ENCODE results near the gene ZBTB33.

ZBTB33 gene

DNA sequence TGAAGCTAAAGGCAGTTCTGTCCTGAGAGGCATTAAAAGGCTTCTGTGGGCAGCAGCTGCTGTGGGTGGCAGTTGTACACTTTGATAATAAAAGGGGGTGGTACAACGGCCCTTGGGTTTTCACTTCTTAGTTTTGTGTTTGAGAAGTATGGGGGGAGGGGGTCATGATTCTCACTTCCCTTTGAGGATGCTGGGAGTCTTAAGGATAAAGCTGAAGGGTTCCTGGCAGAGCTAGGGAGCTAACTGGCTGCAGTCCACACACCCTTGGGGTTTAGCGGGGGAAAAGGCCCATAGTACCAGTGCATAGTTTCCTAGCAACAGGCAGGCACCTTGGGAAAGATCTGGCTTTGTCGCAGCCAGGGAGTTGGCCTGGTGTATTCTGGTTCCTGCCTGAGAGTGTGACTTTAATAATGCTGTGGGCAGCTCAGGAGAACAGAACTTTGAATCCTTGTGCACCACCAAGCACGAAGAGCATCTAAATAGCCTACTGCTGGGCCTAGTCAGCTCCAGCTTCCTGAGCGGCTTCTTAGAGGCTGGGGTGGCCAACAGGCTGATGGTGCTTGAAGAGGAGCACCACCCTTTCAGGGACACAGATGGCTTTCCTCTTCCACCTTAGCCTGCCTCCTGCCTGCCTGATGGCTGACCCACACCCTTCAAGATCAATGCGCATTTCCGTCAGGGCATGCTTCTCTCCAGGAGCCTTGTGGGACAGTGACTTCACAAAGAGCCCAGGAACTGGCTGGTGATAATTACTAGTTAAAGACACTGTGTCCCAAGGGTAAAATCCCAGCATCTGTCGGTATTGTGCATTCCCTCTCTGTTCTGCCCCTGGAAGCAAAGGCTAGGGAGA is 12.5 kb downstream of the ZBTB33 start:
- in situ Hi-C loops (cut with HindIII; ENCODE audit: low sequenced_read_pairs) = loop anchor here (25.0 kb wide), 1 partner anchor 276 kb away; no protein-coding TSS in a partner anchor

DNA sequence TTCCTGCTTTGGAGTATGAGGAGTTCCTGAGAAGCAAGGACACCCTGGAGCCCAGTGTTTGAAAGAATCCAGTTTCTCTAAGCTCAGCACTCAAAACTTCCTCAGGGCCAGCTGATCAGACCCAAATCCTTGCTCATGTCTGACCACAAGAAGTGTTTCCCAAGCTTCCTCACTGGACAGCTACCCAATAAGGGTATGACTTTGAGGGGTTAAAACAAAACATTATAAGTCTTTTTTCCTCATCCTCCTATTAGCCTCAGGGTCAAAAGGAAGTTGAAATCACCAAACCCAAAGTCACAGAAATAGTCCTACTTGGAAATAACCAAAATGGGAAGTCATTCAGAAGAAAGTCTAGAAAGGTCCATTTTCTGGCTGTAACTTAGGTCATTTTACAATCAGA is 13.7 kb downstream of the ZBTB33 start:
- in situ Hi-C loops (cut with HindIII; ENCODE audit: low sequenced_read_pairs) = loop anchor here (25.0 kb wide), 1 partner anchor 277 kb away; no protein-coding TSS in a partner anchor

DNA sequence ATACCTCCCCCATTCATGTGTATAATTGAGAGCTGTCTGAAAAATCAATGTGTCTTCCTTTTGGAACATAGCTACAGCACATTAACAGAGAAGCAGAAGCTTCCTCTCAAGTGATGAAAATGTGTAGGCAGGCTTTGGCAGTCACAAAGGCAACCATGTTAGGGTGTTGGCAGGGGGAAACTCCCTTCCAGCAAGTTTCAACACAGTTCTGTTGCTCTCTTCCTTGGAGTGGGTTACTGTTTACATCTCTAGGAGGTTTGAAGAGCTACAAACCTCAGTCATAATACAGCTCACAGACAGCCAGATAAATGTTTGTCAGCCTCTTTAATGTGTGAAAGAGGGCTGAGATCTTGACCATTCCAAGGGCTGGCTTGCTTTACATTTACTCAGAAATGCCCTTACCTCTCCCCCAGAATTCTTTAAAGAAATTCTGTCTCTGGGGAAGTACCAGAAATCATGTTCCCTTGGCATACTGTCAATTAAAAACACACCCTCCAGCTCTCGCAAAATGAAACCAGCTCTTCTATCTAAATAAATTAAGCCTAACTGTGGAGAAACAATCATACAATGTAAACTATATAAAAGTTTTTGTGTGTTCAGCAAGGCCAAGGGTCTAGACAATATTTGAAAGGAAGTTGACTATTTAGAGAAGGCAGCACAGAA is 18.9 kb downstream of the ZBTB33 start:
- in situ Hi-C loops (cut with HindIII; ENCODE audit: low sequenced_read_pairs) = loop anchor here (25.0 kb wide), 1 partner anchor 282 kb away; no protein-coding TSS in a partner anchor

DNA sequence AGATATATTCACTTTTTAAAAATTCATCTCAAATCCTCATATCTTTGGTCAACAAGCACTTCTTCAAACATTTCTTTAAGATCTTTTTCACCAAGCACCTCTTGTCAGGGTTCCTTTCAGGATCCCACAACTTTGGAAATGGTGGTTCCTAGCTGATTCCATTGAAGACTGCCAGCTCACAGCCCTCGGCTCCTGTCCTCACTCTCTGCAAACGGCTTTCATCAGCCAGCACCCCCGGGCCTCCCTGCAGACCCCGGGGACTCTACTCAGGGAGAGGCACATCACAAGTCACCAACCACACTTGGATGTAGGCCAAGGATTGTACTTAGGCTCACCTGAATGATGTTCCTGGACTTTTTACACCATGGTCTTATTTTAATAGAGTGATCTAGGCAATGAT is 20.0 kb downstream of the ZBTB33 start:
- in situ Hi-C loops (cut with HindIII; ENCODE audit: low sequenced_read_pairs) = loop anchor here (25.0 kb wide), 1 partner anchor 283 kb away; no protein-coding TSS in a partner anchor

DNA sequence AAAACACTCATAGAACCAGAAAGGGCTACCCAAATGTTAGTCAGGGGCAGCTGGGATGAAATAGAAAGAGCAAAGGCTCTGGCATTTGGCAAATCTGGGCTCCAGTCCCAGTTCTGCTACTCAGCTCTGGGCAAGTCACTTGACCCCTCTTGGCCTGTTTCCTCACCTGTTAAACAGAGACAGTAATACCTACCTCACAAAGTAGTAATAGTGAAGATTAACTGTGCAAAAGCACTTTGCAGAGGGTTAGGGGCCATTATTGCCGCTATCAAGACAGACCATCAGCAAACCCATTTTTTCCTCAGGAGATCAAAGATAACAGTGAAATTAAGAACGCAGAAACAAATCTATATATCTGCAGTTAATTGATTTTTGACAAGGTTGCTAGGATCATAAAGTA is 20.6 kb downstream of the ZBTB33 start:
- in situ Hi-C loops (cut with HindIII; ENCODE audit: low sequenced_read_pairs) = loop anchor here (25.0 kb wide), 1 partner anchor 284 kb away; no protein-coding TSS in a partner anchor

DNA sequence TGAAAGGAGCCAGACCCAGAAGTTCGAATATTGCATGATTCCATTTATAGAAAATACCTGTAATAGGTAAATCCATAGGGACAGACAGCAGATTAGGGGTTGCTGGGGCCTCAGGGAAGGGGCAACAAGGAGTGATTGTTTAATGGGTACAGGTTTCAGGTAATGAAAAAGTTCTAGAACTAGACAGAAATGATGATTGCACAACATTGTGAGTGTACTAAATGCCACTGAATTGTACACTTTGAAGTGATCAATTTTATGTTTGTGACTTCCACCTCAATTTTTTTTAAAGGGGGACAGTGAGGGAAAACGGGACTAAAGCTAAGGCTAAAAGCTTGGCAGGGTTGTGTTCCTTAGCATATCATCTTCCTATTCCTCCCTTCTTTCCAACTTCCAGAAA is 23.5 kb downstream of the ZBTB33 start:
- in situ Hi-C loops (cut with HindIII; ENCODE audit: low sequenced_read_pairs) = loop anchor here (25.0 kb wide), 1 partner anchor 287 kb away; no protein-coding TSS in a partner anchor

DNA sequence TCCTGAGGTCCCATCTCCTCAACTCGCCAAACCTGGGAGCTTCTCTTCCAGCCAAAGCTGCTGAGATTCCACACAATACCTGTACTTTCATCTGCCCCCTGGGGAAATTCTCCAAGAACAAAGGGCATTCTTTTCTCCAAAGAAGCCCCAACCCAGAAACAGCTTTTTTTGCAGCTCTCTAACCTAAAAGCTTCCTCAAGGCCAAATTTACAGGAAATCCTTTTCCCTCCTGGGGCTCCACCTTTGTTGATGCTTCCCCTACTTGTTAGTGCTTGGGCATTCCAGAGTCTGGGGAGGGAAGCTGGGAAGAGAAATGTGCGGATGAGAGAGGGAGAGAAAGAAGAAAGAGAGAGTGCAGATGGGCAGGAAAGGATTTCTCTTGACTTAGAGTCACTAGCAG is 24.3 kb downstream of the ZBTB33 start:
- in situ Hi-C loops (cut with HindIII; ENCODE audit: low sequenced_read_pairs) = loop anchor here (25.0 kb wide), 1 partner anchor 288 kb away; no protein-coding TSS in a partner anchor

DNA sequence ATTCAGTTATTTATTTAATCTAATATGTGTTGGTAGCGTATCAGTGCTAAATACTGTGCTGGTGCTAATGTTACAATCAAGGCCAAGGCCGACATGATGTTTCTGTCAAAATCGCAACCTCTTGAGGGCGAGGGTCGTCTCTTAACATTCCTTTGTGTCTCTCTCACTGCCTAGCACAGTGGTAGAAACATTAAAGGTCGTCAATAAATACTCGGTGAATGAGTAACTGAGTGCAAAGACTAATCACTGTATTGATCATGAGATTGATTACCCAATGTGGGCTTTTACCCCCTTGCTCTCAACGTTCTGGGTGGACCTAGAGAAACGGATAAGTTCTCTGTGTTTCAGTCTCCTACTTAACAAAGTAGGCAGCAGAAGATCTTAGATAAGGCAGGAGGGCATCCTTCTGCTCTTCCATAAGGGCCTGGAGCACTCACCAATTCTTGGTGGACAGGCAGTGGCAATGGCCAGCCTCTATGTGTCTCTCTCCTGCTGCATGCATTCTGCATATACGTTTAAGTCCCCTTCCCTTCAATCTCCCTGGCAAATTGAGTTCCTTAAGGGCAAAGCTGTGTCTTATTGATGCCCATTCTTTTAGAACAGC is 30.5 kb downstream of the ZBTB33 start:
- in situ Hi-C loops (cut with HindIII; ENCODE audit: low sequenced_read_pairs) = no loop called here

DNA sequence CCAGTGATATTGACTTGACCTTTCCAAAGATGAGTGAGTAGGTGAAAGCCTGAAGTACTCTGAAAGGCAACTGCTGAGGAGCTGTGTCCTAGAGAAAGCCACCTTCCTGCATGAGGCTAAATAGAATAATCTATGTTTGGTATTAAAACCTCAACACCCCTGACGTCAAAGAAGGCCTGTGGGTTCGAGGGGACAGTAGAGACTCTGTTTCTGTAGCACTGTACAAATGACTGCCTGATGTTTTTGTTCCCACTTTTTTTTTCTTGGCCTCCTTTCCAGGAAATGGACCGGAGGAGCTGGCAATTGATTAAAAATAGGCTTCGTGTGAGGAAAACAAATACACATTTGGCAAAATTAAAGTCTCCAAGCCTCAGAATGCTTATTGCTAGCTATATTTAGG is 31.1 kb downstream of the ZBTB33 start:
- in situ Hi-C loops (cut with HindIII; ENCODE audit: low sequenced_read_pairs) = no loop called here

DNA sequence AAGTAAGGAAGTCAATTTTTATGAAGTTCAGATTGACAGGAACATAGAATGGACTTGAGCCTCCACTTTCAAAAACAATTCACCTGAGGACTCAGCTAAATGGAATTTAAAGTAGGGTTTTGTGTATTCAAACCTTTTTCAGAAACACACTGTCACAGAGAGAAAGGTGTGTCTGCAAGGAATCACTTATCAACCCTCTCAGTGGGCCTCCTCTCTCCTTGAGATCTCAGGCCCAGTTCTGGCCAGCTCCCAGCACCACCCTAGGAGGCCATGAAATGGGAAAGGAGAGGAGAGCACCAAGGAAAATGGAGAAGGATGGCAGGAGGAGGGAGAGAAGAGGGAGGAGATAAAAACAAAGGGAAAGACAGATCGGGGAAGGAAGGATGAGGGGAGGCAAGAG is 32.1 kb downstream of the ZBTB33 start:
- in situ Hi-C loops (cut with HindIII; ENCODE audit: low sequenced_read_pairs) = no loop called here

DNA sequence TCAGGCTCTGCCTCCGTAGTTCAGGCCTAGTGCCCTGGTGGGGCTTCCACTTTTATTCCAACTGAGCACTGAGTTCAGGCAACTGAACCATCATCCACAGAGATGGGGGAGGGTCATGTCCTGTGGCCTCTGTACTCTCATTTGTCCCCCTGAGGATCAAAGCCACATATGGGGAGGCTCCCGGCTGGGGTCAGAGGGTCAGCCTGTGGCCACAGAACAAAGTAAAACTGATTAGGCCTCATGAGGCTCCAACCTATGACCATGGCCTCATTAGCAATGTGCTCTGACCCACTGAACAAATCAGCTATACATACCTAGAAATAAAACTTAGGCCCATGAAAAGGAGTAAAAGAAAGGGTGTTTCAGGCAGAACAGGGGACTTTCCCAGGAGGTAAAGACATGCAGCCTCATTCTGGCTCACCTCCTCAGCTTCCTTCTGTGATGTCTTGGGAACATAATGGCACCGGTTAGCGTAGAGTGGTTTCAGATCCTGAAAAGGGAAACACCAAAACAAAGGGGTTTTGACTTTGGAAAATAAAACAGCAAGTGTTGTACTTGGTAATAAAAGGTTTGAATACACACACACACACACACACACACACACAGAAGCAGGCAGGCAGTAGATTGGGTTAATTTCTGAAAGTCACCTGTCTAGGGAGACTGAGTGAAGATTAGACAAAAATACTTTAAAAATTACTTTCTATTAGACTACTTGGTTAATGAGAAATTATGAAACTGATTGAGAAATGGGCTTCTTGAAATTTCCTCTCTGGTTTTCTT is 36.3 kb downstream of the ZBTB33 start:
- in situ Hi-C loops (cut with HindIII; ENCODE audit: low sequenced_read_pairs) = no loop called here

DNA sequence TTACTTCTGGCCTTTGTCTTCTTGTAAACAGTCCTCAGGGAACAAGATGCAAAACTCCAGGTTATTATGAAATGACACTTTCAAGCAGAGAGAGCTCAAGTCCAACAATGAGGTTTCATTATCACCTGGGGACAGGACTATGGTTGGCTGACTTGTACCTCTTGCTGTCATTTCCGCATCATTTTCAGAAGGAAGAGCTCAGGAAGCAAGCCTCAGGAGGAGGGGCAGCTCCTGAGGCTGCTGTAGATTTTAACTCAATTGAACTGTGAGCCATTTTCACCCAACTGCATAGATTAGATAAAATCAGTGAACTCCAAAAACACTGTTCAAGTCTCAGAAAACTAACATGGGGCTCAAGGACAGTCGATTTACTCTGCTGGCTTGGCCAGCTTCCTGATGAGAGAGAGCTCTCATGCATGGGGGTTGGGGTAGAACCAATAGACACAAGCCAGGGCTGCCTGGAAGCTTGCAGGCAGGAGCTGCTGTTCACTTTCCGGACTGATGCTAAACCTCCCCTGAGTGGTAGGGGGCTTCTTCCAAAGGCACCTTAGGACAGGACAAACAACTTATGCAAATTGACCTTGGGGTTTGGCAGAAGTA is 37.0 kb downstream of the ZBTB33 start:
- in situ Hi-C loops (cut with HindIII; ENCODE audit: low sequenced_read_pairs) = no loop called here

DNA sequence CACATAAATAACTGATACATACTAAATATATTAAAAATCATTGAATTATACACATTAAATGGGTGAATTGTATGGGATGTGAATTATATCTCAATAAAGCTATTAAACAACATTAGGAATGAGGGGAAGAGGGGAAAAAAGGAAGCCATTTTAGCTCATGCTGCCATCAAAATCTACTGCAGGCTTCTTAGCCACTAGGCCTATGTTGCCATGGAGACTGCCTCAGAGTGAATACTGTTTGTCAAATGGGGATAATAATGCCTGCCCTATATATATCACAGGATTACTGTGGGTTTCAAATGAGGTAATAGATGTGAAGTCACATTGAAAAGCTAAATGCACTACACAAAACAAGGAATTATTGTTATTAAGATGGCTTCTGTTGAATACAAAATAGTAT is 39.5 kb downstream of the ZBTB33 start:
- in situ Hi-C loops (cut with HindIII; ENCODE audit: low sequenced_read_pairs) = no loop called here

DNA sequence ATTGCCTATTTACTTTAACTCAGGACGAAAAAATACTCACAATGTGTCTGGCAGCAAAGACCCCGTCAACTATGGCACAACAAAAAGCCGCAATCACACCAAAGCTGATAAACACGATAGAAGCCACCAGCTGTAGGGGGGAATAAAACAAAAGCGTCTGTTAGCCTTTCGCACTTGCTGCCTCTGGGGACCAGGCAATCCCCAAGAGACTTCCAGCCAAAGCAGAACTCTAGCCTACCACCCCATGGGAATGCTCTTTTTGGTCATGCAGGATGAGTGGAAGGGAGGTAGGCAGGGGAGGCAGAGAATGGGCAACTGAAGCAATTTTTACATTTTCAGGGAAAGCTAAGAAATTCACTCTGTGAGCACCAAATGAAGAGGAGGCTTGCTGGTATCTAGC is 40.6 kb downstream of the ZBTB33 start:
- in situ Hi-C loops (cut with HindIII; ENCODE audit: low sequenced_read_pairs) = no loop called here

DNA sequence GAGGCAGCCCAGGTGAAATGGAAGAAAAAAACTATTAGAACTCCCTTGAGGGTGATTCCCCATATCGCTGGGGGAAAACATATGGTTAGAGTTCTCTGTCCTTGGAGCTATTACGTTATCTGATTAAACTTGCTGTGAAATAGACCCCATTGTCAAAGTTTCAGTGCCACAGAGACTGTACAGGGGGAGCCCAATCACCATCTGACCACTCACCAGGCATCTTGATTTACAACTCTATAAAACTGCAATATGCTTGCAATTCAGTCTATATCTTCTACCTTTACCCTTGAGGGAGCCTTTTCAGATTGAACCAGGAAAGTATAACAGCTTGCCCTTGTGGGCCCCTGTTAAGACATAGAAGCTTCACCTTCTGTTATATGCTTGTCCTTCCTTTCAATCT is 42.4 kb downstream of the ZBTB33 start:
- in situ Hi-C loops (cut with HindIII; ENCODE audit: low sequenced_read_pairs) = no loop called here

DNA sequence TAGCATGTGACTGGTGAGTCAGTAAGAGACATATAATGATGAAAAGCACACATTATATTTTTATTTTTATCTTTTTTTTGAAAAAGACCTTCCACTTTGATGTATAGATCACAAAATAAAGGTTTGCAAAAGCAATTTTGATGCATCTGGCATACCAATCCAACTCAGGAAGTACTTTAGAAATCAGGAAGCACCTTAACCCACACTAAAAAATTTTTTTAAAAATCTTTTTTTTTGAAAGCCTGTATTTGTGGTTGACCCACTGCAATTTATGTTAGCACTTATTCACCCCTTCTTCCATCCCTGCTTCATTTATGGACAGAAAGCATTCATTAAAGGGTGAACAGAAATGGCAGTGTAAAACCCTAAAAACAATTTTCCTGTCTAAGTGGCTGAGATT is 44.0 kb downstream of the ZBTB33 start:
- in situ Hi-C loops (cut with HindIII; ENCODE audit: low sequenced_read_pairs) = no loop called here

DNA sequence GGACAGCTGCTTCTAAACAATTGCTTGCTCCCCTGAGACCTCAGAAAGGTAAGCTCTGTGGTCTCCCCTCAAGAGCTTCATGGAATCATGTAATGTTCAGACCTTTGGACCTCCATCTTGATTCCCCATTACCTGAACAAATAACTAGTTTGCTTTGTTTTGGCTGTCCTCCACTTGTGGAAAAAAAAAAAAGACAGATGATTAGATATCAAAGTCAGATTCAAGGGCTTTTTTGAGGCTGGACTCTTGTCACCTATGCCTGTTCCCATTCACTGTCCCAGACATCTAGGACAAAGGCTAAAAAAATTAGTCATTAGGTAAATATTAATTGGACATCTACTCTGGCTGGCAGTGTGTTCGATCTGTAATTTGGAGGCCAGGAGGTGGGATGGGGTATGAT is 47.3 kb downstream of the ZBTB33 start:
- in situ Hi-C loops (cut with HindIII; ENCODE audit: low sequenced_read_pairs) = no loop called here

DNA sequence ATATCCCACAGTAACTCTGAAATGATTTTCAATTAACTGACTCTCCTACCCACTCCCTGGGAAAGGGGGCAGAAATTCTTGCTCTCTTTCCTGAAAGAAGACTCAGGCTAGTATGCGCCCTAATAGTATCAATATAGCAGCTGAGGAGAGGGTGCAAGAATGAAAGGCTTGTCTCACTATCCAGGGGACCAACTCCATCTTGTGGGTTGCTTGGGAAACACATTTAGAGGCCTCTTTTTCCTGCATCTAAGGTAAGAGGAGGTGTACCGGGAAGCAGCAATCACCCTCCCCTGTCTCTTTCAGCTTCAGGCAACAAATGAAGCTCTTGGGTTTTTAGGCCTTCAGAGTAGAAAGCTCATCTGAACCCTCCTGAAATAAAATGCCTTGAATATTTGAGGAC is 49.3 kb downstream of the ZBTB33 start:
- in situ Hi-C loops (cut with HindIII; ENCODE audit: low sequenced_read_pairs) = no loop called here

DNA sequence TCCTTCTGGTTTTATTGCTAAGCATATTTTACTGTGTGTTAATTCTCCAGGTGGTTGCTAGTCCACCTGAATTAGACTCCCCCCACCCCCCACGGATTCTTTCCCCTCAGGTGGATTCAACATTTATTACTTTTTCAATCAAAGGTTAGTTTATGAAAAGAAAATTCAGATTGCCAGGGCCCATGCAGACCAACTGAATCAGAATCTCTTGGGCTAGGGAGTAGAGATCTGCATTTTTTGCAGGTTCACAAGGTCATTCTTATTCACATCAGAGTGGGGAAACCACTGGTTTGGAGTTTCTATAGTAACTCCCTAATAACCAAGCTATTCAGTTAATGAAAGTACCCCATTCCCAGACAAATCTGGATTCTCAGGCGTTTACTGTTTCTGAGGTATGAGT is 50.9 kb downstream of the ZBTB33 start:
- in situ Hi-C loops (cut with HindIII; ENCODE audit: low sequenced_read_pairs) = no loop called here

DNA sequence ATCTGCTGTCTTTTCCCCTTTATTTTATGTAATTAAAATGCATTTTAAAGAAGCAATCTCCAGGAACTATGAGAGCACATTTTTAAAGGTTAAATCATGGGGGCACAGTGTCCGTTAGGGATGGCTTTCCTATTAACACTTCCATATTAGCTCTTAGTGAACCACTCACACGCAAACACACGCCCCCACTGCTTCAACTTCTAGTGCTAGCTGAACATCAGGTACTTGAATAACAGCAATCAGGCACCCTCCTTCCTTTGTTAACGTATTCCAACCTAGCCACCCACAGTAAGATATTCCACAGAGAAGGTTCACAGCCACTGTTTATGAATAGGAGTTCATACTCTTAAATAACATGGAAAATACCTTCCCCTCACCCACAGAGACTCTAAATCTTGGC is 51.3 kb downstream of the ZBTB33 start:
- in situ Hi-C loops (cut with HindIII; ENCODE audit: low sequenced_read_pairs) = no loop called here
